GM12872 (cell line): Measurements from ENCODE around the gene BAG3.

Source experiments
- CTCF ChIP-seq: IDR thresholded peaks from 3 replicates; pipeline ENCODE4 v1.5.1; 2011; ENCODE audit warnings: low read depth, mild to moderate bottlenecking, low read length, moderate library complexity; ENCODE audit not compliant: insufficient read depth

The BAG3 gene

GRCh38 chr10:119724593-119725516 lies 73.7 kb downstream of the BAG3 start:
- TF ChIP-seq CTCF = no peak

- TF ChIP-seq CTCF = no peak
These were observed 74.3 kb downstream of the BAG3 start for GRCh38 chr10:119725517-119725827.

- no peak for TF ChIP-seq CTCF
These were observed 74.9 kb downstream of the BAG3 start, which contains the start of gene INPP5F for GRCh38 chr10:119725828-119726675. Gene INPP5F (plus strand): TSS chr10:119726050. CDS start chr10:119726263, 213 bp downstream.

- TF ChIP-seq CTCF = no peak
These were observed 75.6 kb downstream of the BAG3 start for GRCh38 chr10:119726676-119727261.
